K562 (cell line): ENCODE results near the gene PSD4. TPM values are rescaled to one million over a fixed set of nuclear protein-coding genes. Genes with fewer than 3 reads are reported as not detected.

ENCODE experiments used
- BRF2 ChIP-seq: IDR thresholded peaks from 3 replicates; pipeline ENCODE4 v1.6.1; 2011; ENCODE audit warnings: borderline replicate concordance, mild to moderate bottlenecking; ENCODE audit not compliant: insufficient read length, insufficient read depth
- E2F6 ChIP-seq, 2 experiments: IDR thresholded peaks; 2 replicates each; pipeline ENCODE4 v1.6.1; 2011; ENCODE audit warnings: borderline replicate concordance in 1 of 2, control low read depth in 1 of 2, low read depth in 1 of 2, low read length in 1 of 2, mild to moderate bottlenecking in 1 of 2, mixed read lengths in 1 of 2, moderate library complexity in 1 of 2; ENCODE audit not compliant: insufficient read depth in 1 of 2, insufficient read length in 1 of 2, poor library complexity in 1 of 2, severe bottlenecking in 1 of 2; ENCODE audit errors: extremely low read depth in 1 of 2
- MEIS2 ChIP-seq: fragments of 450-650 bp; IDR thresholded peaks from 2 replicates; pipeline ENCODE4 v1.6.1; 2014; ENCODE audit warnings: mild to moderate bottlenecking; ENCODE audit not compliant: partially characterized antibody
- MNT ChIP-seq, 2 experiments: fragments of 450-650 bp; conservative IDR thresholded peaks; 2 replicates each; pipeline ENCODE4 v1.6.1; 2017; ENCODE audit warnings: mild to moderate bottlenecking in 2 of 2, moderate library complexity in 2 of 2
- ZFP30 ChIP-seq: fragments of 250-450 bp; sonication (Bioruptor Pico); IDR thresholded peaks from 2 replicates; pipeline ENCODE4 v1.8.0; 2022; ENCODE audit warnings: moderate library complexity, mild to moderate bottlenecking, inconsistent platforms, borderline replicate concordance
- ZNF140 ChIP-seq: fragments of 250-450 bp; sonication (Bioruptor Pico); IDR thresholded peaks from 2 replicates; pipeline ENCODE4 v1.8.0; 2021; ENCODE audit warnings: moderate library complexity, mild to moderate bottlenecking, inconsistent platforms
- ZSCAN32 ChIP-seq: fragments of 450-650 bp; formaldehyde crosslinking; IDR thresholded peaks from 2 replicates; pipeline ENCODE4 v1.4.0; 2020; ENCODE audit warnings: mild to moderate bottlenecking, moderate library complexity
- polyA plus RNA-seq, 8 experiments: library from polyadenylated mRNA; depleted of rRNA in 4 of 8; stranded (reverse) in 5 of 8; unstranded in 3 of 8; fragments of >200 nt; fragmentation: Nextera tagmentation in 2 of 8; fragmentation: Illumina TruSeq in 1 of 8; extraction: Ambion mirVana in 2 of 8; extraction: Trizol in 1 of 8; gene quantifications; 2 replicates each; pipeline versions ENCODE4 v1.2.1 to v1.2.3, GENCODE V29; 2011 to 2014; ENCODE audit warnings: inconsistent platforms in 1 of 8, missing spikeins in 1 of 8
- total RNA-seq, 7 experiments: library from RNA; depleted of rRNA in 6 of 7; stranded (reverse); fragments of >200 nt in 6 of 7; fragmentation: Illumina TruSeq in 2 of 7; extraction: Trizol in 2 of 7; gene quantifications; 2 replicates each; pipeline versions ENCODE4 v1.2.1 to v1.2.3, GENCODE V29; 2011 to 2021; ENCODE audit warnings: low replicate concordance in 1 of 7

Gene PSD4
- total and polyA plus RNA-seq, 9 of the 15 experiments (the other 6 are each of a cell fraction or from before 2014, with no cell fraction given), result 0.46 to 54.0 (median 20.8) TPM

- TF ChIP-seq BRF2 (no peak), MEIS2 (peak; percentile 21), MNT (conservative IDR thresholded peaks at IDR 0.05) (no peak), E2F6 (IDR thresholded peaks at IDR 0.05; ENCODE audit: borderline replicate concordance in 1 of 2, extremely low read depth in 1 of 2, insufficient read depth in 1 of 2, insufficient read length in 1 of 2, low read depth in 1 of 2, low read length in 1 of 2, poor library complexity in 1 of 2, severe bottlenecking in 1 of 2) (no peak), ZSCAN32 (CRISPR knock-in tag) (no peak), ZFP30 (CRISPR knock-in tag) (no peak), ZNF140 (CRISPR knock-in tag) (no peak)
Measured at GRCh38 chr2:113233593-113234550, 60.1 kb downstream of the PSD4 start (continued).
